Natural killer cell (primary cell): Measurements from ENCODE around the gene GRID1. TPM values are rescaled to one million over a fixed set of nuclear protein-coding genes. Genes with fewer than 3 reads are reported as not detected.

Experiments used
- ATAC-seq, 3 donors: fragments of 150-1000 bp in 2 of 3; fragments of 200-7000 bp in 1 of 3; cut with Tn5 transposase; 1 replicate in 1 of 3; 2 replicates in 2 of 3; pipeline ENCODE4 v1.10.0; 2021; ENCODE audit warnings: mild to moderate bottlenecking in 2 of 3, moderate library complexity in 2 of 3
- DNase-seq, 2 donors: peaks; one replicate each; pipeline versions ENCODE4 v3.0.0 to v3.0.0-alpha.2; 2013 to 2021; ENCODE audit warnings: mixed read lengths in 1 of 2
- H3K27ac ChIP-seq: one replicate; pipeline ENCODE4 v1.5.1; 2013; ENCODE audit warnings: mild to moderate bottlenecking, low read length
- H3K27me3 ChIP-seq: one replicate; pipeline ENCODE4 v1.6.1; 2013; ENCODE audit warnings: low read length; ENCODE audit not compliant: control insufficient read depth, insufficient read depth
- H3K36me3 ChIP-seq: one replicate; pipeline ENCODE4 v1.6.1; 2013; ENCODE audit warnings: low read length; ENCODE audit not compliant: control insufficient read depth, insufficient read depth
- H3K4me1 ChIP-seq: one replicate; pipeline ENCODE4 v1.6.1; 2013; ENCODE audit warnings: low read length; ENCODE audit not compliant: control insufficient read depth, insufficient read depth
- H3K4me3 ChIP-seq: one replicate; pipeline ENCODE4 v1.5.1; 2013; ENCODE audit warnings: low read length
- H3K9me3 ChIP-seq: one replicate; pipeline ENCODE4 v1.6.1; 2013; ENCODE audit warnings: low read length; ENCODE audit not compliant: control insufficient read depth, insufficient read depth
- H3K27ac Mint-ChIP-seq, 2 donors: one replicate each; pipeline ENCODE4 v1.8.0; 2022; ENCODE audit warnings: mild to moderate bottlenecking in 2 of 2, mixed read lengths in 2 of 2, moderate library complexity in 1 of 2
- H3K27me3 Mint-ChIP-seq, 2 donors: one replicate each; pipeline ENCODE4 v1.8.0; 2022; ENCODE audit warnings: low read depth in 2 of 2, mixed read lengths in 2 of 2
- H3K36me3 Mint-ChIP-seq: one replicate; pipeline ENCODE4 v1.8.0; 2022; ENCODE audit warnings: mixed read lengths
- H3K4me1 Mint-ChIP-seq, 2 donors: one replicate each; pipeline ENCODE4 v1.8.0; 2022; ENCODE audit warnings: mixed read lengths in 2 of 2
- H3K4me3 Mint-ChIP-seq: one replicate; pipeline ENCODE4 v1.8.0; 2022; ENCODE audit warnings: mild to moderate bottlenecking, moderate library complexity, mixed read lengths
- H3K9me3 Mint-ChIP-seq, 2 donors: one replicate each; pipeline ENCODE4 v1.8.0; 2022; ENCODE audit warnings: mixed read lengths in 2 of 2
- CTCF ChIP-seq: fragments of 200-600 bp; IDR thresholded peaks from one replicate; pipeline ENCODE4 v1.8.0; 2022; ENCODE audit warnings: antibody characterized with exemption
- WGBS: methylation state at CpG from one replicate; pipeline ENCODE4 v1.1.7; 2013; ENCODE audit warnings: missing lambda C conversion rate; ENCODE audit not compliant: insufficient coverage; 5-methylcytosine and 5-hydroxymethylcytosine counted together
- intact Hi-C: fragments of 100-400 bp; cut with micrococcal nuclease; formaldehyde crosslinking; loops from one replicate; pipeline ENCODE4 v1.14.2; 2022
- total RNA-seq, 4 donors: library from RNA; stranded (reverse); fragments of 120-200 nt in 1 of 4; gene quantifications; one replicate each; pipeline versions ENCODE4 v1.2.3 to v1.2.4, GENCODE V29; 2013 to 2022

The GRID1 gene
- total RNA-seq, 3 donors from 2014 or later (not counting 1 experiment from before 2014, with no cell fraction given) = not detected

GRCh38 chr10:86264481-86265231 lies 101.9 kb downstream of the GRID1 start:
- Histone ChIP-seq H3K27ac (no peak overlapping the region), H3K27me3 (no peaks in the 10 kb centered on the region), H3K4me1 (no peaks in the 10 kb centered on the region), H3K9me3 (no peaks in the 10 kb centered on the region), H3K4me3 (no peak overlapping the region), H3K36me3 (no peaks in the 10 kb centered on the region)
- Mint-ChIP-seq H3K4me3 (no peak overlapping the region), H3K36me3 (no peaks in the 10 kb centered on the region), H3K27me3 (peaks cover 5 to 8% of the 10 kb centered on the region in 2 donors), H3K27ac (no peak overlapping the region), H3K9me3 (no peaks in the 10 kb centered on the region), H3K4me1 (no peaks in the 10 kb centered on the region)
- ATAC-seq (no peak), DNase-seq (no peak)
- intact Hi-C loops = no loop called here
- 71% methylated on average over 14 of the region's 14 CpGs for WGBS
- no peak for TF ChIP-seq CTCF

- Histone ChIP-seq H3K36me3 (no peaks in the 10 kb centered on the region), H3K9me3 (no peaks in the 10 kb centered on the region), H3K27me3 (no peaks in the 10 kb centered on the region), H3K27ac (no peak overlapping the region), H3K4me1 (no peaks in the 10 kb centered on the region), H3K4me3 (no peak overlapping the region)
- H3K27me3 Mint-ChIP-seq = peaks cover 5 to 8% of the 10 kb centered on the region in 2 donors
- no peak overlapping the region for H3K27ac Mint-ChIP-seq
- WGBS = 78% methylated on average over 5 of the region's 5 CpGs
- no peak overlapping the region for H3K4me3 Mint-ChIP-seq
- TF ChIP-seq CTCF = no peak
- DNase-seq = no peak
- H3K9me3 Mint-ChIP-seq = no peaks in the 10 kb centered on the region
- H3K36me3 Mint-ChIP-seq = no peaks in the 10 kb centered on the region
- no peaks in the 10 kb centered on the region for H3K4me1 Mint-ChIP-seq
- no peak for ATAC-seq
- intact Hi-C loops = no loop called here
Measured at GRCh38 chr10:86263907-86264306, 102.7 kb downstream of the GRID1 start.

GRCh38 chr10:86263209-86263608 lies 103.4 kb downstream of the GRID1 start:
- 34% methylated on average over 27 of the region's 27 CpGs for whole genome bisulfite sequencing
- H3K36me3 Mint-ChIP-seq = no peaks in the 10 kb centered on the region

More at GRCh38 chr10:86263209-86263608, 103.4 kb downstream of the GRID1 start:
- Mint-ChIP-seq H3K27ac (no peak overlapping the region), H3K27me3 (peaks cover 5 to 8% of the 10 kb centered on the region in 2 donors), H3K9me3 (no peaks in the 10 kb centered on the region), H3K4me1 (no peaks in the 10 kb centered on the region), H3K4me3 (no peak overlapping the region)
- H3K36me3 ChIP-seq = no peaks in the 10 kb centered on the region
- TF ChIP-seq CTCF = no peak
- DNase-seq = no peak
- H3K4me1 ChIP-seq = no peaks in the 10 kb centered on the region
- intact Hi-C loops = no loop called here
- H3K4me3 ChIP-seq = no peak overlapping the region
- ATAC-seq = no peak
- no peak overlapping the region for H3K27ac ChIP-seq
- H3K9me3 ChIP-seq = no peaks in the 10 kb centered on the region
- H3K27me3 ChIP-seq = no peaks in the 10 kb centered on the region
